Stimulated activated naive CD4-positive, alpha-beta T cell (primary cell): ENCODE results near the gene SLC7A6OS.

ENCODE experiments used
- DNase-seq, 6 experiments: peaks; one replicate each; lab custom pipeline; 2025; lab: John Stamatoyannopoulos, UW

The SLC7A6OS gene

DNA sequence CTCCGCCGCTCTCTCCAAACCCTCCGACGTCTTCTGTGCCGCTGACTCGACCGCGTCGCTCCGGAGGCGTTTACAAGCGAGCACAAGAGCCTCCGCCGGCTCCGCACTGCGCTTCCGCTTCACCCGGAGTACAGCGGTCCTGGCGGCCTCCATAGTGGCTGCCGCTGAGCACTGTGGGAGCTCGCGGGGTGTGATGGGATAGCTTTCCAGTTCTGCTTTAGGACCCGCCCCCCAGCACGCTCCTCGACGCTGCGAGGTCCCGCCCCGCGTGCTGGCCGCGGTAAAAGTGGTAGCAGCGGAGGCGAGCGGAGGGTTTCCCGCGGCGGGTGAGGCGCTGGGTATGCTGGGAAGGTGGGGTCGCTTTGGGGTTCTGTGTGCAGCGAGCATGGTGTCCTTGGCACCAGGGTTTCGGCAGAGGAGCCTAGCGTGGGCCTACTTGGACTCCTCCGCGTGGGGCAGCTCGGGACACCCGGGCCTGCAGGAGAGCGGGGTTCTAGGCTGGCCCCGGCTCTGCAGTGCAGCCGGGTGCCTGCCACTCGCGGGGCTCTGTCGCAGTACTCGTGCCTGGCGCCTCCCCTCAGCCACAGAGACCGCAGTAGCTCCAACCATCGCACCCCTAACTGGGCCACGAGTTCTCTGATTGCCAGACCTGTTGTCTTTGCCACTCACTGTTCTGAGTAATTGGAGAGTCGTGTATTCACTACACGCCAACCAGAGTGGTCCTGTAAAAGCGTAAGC is at the start of gene SLC7A6OS, which contains the start of gene PRMT7:
Gene SLC7A6OS, minus strand, starts transcription at position 173 of the 738 bp plus-strand sequence. Its CDS starts 20 bp downstream, at position 153.
Gene PRMT7, plus strand, starts transcription at position 246 of the 738 bp plus-strand sequence. CDS start 4,961 bp downstream, outside the sequence.
- DNase-seq = peak; percentile 86 to 93 (median 91)

- DNase-seq = no peak
Measured at GRCh38 chr16:68359398-68360191, 48.8 kb upstream of the SLC7A6OS start.

GRCh38 chr16:68358951-68359350 is 48.2 kb upstream of the SLC7A6OS start:
- DNase-seq = no peak

GRCh38 chr16:68357923-68358322 is 47.2 kb upstream of the SLC7A6OS start:
- DNase-seq = no peak

GRCh38 chr16:68357521-68357922 is 46.8 kb upstream of the SLC7A6OS start:
- no peak for DNase-seq

DNA sequence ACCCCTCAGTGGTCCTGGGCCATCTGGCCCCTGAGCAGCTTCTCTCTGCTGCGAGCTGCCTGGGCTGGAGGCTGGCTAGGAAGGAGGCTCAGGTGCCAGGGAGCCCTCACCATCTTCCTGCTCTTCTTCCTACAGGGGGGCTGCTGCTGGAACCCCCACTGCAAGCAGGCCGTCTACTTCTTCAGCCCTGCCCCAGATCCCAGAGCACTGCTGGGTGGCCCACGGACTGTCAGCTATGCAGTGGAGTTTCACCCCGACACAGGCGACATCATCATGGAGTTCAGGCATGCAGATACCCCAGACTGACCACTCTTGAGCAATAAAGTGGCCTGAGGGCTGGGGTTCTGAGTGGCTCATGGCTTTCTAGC is 46.2 kb upstream of the SLC7A6OS start:
- DNase-seq = no peak

GRCh38 chr16:68356249-68356918 is 45.6 kb upstream of the SLC7A6OS start:
- DNase-seq = peak; percentile 33 to 70 (median 54)

- DNase-seq = no peak
Measured at GRCh38 chr16:68355447-68356248, 44.9 kb upstream of the SLC7A6OS start.

GRCh38 chr16:68354816-68355215 is 44.1 kb upstream of the SLC7A6OS start:
- no peak for DNase-seq

GRCh38 chr16:68353366-68353765 is 42.6 kb upstream of the SLC7A6OS start:
- no peak for DNase-seq

- DNase-seq = no peak
Measured at GRCh38 chr16:68351991-68352431, 41.3 kb upstream of the SLC7A6OS start.

DNA sequence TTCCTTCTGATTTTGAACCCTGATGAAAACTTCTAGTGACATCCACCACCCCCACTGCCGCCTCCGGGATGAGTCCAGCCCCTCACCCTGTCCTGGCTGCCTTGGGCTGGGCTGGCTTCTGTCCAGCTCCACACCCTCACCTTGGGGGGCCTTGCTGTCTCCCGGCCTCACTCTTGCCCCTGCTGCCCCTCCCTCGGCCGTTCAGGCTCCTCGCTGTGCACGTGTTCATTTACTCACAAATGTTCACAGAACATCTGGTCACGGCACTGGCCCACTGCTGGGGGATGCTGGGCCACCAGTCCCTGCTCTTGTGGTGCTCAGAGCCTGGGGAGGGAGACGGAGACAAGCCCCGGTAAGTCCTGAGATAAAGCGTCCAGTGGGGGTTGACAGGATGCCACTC is 40.7 kb upstream of the SLC7A6OS start:
- no peak for DNase-seq

DNA sequence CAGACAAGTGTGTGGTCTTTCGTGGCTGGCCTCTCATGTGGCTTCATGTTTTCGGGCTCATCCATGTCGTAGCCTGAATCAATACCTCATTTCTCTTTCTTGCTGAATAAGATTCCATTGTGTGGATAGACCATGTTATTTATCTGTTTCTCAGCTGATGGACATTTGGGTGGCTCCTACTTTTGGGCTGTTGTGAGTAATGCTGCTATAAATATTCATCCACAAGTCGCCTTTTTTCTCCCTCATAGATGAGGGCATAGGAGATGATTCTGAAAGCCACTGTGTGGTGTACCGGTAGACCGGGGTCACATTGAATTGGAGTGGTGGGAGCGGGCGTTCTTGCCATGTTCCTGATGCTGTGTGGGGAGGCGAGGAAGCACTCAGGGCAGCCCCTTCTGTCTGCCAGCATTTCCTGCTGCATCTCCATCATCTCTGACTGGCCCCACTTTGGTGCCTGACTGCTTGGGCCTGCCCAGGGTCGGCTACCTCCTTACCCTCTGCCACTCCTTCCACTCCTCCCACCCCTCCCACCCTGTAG is 40.1 kb upstream of the SLC7A6OS start:
- no peak for DNase-seq

GRCh38 chr16:68349838-68350410 is 39.2 kb upstream of the SLC7A6OS start:
- DNase-seq = no peak

DNA sequence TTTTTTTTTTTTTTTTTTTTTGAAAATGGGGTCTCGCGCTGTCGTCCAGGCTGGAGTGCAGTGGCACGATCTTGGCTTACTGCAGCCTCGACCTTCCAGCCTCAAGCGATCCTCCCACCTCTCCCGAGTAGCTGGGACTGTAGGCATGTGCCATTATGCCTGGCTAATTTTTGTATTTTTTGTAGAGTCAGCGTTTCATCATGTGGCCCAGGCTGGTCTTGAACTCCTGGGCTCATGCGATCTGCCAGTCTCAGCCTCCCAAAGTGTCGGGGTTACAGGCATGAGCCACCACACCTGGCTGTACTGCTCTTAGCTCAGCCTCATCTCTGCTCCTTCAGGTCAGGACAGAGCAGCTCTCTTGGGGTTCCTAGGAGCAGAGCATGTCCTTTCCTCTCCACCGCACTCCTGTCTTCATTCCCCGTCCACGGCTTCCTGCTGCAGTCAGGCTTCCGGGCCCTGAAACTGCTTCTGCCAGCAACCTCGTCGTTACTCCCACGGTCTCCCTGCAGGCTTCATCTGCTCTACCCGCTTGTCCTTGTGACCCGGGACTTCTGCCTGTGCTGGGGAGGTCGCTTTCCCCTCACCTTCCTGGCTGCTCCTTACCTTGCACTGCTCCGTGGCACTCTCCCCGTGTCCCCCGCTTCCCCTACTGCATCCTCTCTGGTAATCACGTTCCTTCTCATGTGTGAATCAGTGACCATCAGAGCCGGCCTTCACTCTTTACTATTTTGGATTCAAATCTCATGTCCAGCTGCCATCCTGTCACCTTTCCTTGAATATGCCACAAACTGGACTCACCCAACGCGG is 38.1 kb upstream of the SLC7A6OS start:
- no peak for DNase-seq

- no peak for DNase-seq
Measured at GRCh38 chr16:68347605-68348004, 36.9 kb upstream of the SLC7A6OS start.

GRCh38 chr16:68346892-68347480 is 36.2 kb upstream of the SLC7A6OS start:
- DNase-seq = no peak

DNA sequence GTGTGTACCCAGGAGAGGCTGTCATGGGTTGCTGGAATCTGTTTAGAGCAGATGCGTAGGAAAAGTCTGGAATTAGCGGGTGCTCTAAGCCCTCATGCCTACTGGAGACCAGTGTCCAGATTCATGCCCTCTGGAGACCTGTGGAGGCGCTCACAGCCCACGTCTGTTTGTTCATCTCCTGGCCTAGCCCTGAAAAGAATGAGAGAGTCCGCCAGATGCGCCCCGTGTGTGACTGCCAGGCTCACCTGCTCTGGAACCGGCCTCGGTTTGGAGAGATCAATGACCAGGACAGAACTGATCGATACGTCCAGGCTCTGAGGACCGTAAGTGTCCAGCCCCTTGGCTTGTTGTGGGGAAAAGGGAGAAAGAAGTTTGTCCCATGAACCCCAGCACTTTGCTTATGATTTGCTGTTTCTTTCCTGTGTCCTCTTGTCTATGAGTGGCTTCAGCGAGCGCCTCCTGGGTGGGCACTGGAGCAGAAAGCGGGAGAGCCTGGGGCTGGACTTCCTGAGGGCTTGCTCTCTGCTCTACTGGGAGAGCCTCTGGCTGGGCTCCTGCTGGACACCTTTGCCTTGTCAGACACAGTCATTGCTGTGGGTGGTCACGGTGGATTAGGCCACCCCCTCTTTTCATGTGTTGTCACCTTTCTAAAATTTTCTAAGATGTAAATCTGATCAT is 35.4 kb upstream of the SLC7A6OS start:
- DNase-seq = no peak

- DNase-seq = no peak
Measured at GRCh38 chr16:68345351-68345810, 34.6 kb upstream of the SLC7A6OS start.
